Activated naive CD4-positive, alpha-beta T cell (primary cell): ENCODE results near the gene PGAM1.
"Not testable (repeated sequence)": the region's sequence is repeated elsewhere in the genome, so short reads cannot be mapped to it uniquely, and the experiment has no call there.

Experiments
- DNase-seq, 4 experiments: peaks; one replicate each; lab custom pipeline; 2025; lab: John Stamatoyannopoulos, UW

PGAM1 gene

GRCh38 chr10:97425964-97426775 lies at the start of gene PGAM1:
PGAM1 (plus strand) TSS chr10:97426191; CDS start chr10:97426308, 117 bp downstream.
- DNase-seq: peak; percentile 80 to 92 (median 86)

GRCh38 chr10:97376413-97376812 lies 49.6 kb upstream of the PGAM1 start:
- DNase-seq: no peak

GRCh38 chr10:97378933-97379921 lies 46.8 kb upstream of the PGAM1 start:
- DNase-seq: no peak

- no peak for DNase-seq
These were observed 45.5 kb upstream of the PGAM1 start for GRCh38 chr10:97380516-97380915.

GRCh38 chr10:97381626-97382025 lies 44.4 kb upstream of the PGAM1 start:
- DNase-seq: no peak

GRCh38 chr10:97383159-97383558 lies 42.8 kb upstream of the PGAM1 start:
- no peak for DNase-seq

- no peak for DNase-seq
These were observed 41.8 kb upstream of the PGAM1 start for GRCh38 chr10:97384156-97384555.

GRCh38 chr10:97384641-97385040 lies 41.4 kb upstream of the PGAM1 start:
- DNase-seq: no peak

- no peak for DNase-seq
These were observed 40.4 kb upstream of the PGAM1 start for GRCh38 chr10:97385565-97385964.

- DNase-seq: no peak
These were observed 37.8 kb upstream of the PGAM1 start for GRCh38 chr10:97388152-97388551.

GRCh38 chr10:97390091-97390490 lies 35.9 kb upstream of the PGAM1 start:
- DNase-seq: no peak

GRCh38 chr10:97393034-97393573 lies 32.9 kb upstream of the PGAM1 start:
- no peak for DNase-seq

- DNase-seq: no peak
These were observed 29.9 kb upstream of the PGAM1 start for GRCh38 chr10:97396056-97396455.

- no peak for DNase-seq
These were observed 26.0 kb upstream of the PGAM1 start for GRCh38 chr10:97399843-97400545.

- DNase-seq: peak; percentile 29 to 58 (median 50)
These were observed 25.1 kb upstream of the PGAM1 start, which contains the start of gene RRP12 for GRCh38 chr10:97400665-97401454. RRP12 (minus strand) TSS chr10:97401340; CDS start chr10:97401231, 109 bp downstream.

GRCh38 chr10:97401455-97401919 lies 24.5 kb upstream of the PGAM1 start:
- no peak for DNase-seq

GRCh38 chr10:97404044-97404443 lies 21.9 kb upstream of the PGAM1 start:
- DNase-seq: no peak

- no peak for DNase-seq
These were observed 19.9 kb upstream of the PGAM1 start for GRCh38 chr10:97406064-97406463.

- not testable (repeated sequence) for DNase-seq
These were observed 19.5 kb upstream of the PGAM1 start for GRCh38 chr10:97406483-97406882.

GRCh38 chr10:97407211-97407951 lies 18.6 kb upstream of the PGAM1 start:
- peak in 3 of 4 experiments; percentile 19 to 44 (median 38) for DNase-seq
